Lower lobe of right lung (tissue), 2 donors: ENCODE results near the gene SOWAHB. TPM values are rescaled to one million over a fixed set of nuclear protein-coding genes. Genes with fewer than 3 reads are reported as not detected.
"Not testable (repeated sequence)": the region's sequence is repeated elsewhere in the genome, so short reads cannot be mapped to it uniquely, and the experiment has no call there.

Experiments used
- ATAC-seq, 2 donors: fragments of 200-7000 bp; cut with Tn5 transposase; one replicate each; pipeline ENCODE4 v1.9.1; 2020 to 2022; ENCODE audit warnings: mild to moderate bottlenecking in 2 of 2, moderate library complexity in 2 of 2
- DNase-seq: peaks from one replicate; pipeline ENCODE4 v3.0.0-alpha.2; 2020
- H3K27ac ChIP-seq: fragments of 200-600 bp; one replicate; pipeline ENCODE4 v1.8.0; 2022
- H3K27me3 ChIP-seq: fragments of 200-600 bp; one replicate; pipeline ENCODE4 v1.8.0; 2022; ENCODE audit warnings: low read depth
- H3K36me3 ChIP-seq: fragments of 200-600 bp; one replicate; pipeline ENCODE4 v1.8.0; 2022; ENCODE audit warnings: mild to moderate bottlenecking
- H3K4me1 ChIP-seq: fragments of 200-600 bp; one replicate; pipeline ENCODE4 v1.8.0; 2022
- H3K4me3 ChIP-seq: fragments of 200-600 bp; one replicate; pipeline ENCODE4 v1.8.0; 2022; ENCODE audit warnings: mild to moderate bottlenecking
- H3K9me3 ChIP-seq: fragments of 200-600 bp; one replicate; pipeline ENCODE4 v1.8.0; 2022
- CTCF ChIP-seq: fragments of 200-600 bp; IDR thresholded peaks from one replicate; pipeline ENCODE4 v1.8.0; 2022; ENCODE audit warnings: antibody characterized with exemption, mild to moderate bottlenecking
- intact Hi-C: fragments of 100-400 bp; cut with DNase I; formaldehyde crosslinking; loops from one replicate; pipeline ENCODE4 v1.11.0; 2022
- total RNA-seq: library from RNA; stranded (reverse); fragmentation: NEBNext Ultra II Directional; extraction: Animal tissue kit (Norgen Biotek cat#: 25700); gene quantifications from one replicate; pipeline ENCODE4 v1.2.1, GENCODE V29; 2021
- donor health status: DM: no; HTN: yes; CAD: no; lungs with severe emphysema.

SOWAHB gene
- total RNA-seq, 1 donor from 2014 or later = 2.4 TPM

- Histone ChIP-seq H3K9me3 (no peaks in the 10 kb centered on the region), H3K4me1 (no peaks in the 10 kb centered on the region), H3K27ac (no peak overlapping the region), H3K36me3 (no peaks in the 10 kb centered on the region), H3K27me3 (no peaks in the 10 kb centered on the region), H3K4me3 (no peak overlapping the region)
- no peak for TF ChIP-seq CTCF
- intact Hi-C loops = no loop called here
- DNase-seq = no peak
- no peak for ATAC-seq
Measured at GRCh38 chr4:76873495-76873894, 24.4 kb downstream of the SOWAHB start.

- ATAC-seq = no peak
- intact Hi-C loops = no loop called here
- DNase-seq = no peak
- Histone ChIP-seq H3K4me3 (no peak overlapping the region), H3K4me1 (no peaks in the 10 kb centered on the region), H3K27me3 (no peaks in the 10 kb centered on the region), H3K27ac (no peak overlapping the region), H3K9me3 (no peaks in the 10 kb centered on the region), H3K36me3 (no peaks in the 10 kb centered on the region)
- no peak for TF ChIP-seq CTCF
Measured at GRCh38 chr4:76872556-76872955, 25.4 kb downstream of the SOWAHB start.

GRCh38 chr4:76868780-76869179 lies 29.2 kb downstream of the SOWAHB start:
- DNase-seq, H3K27me3 ChIP-seq, H3K4me1 ChIP-seq, H3K36me3 ChIP-seq, H3K4me3 ChIP-seq, H3K9me3 ChIP-seq, intact Hi-C loops, ATAC-seq, H3K27ac ChIP-seq: not testable (repeated sequence)

GRCh38 chr4:76867880-76868655 lies 29.9 kb downstream of the SOWAHB start:
- ATAC-seq (no peak), DNase-seq (no peak)
- TF ChIP-seq CTCF = no peak
- Histone ChIP-seq H3K36me3 (no peaks in the 10 kb centered on the region), H3K4me1 (no peaks in the 10 kb centered on the region), H3K27me3 (no peaks in the 10 kb centered on the region), H3K9me3 (no peaks in the 10 kb centered on the region), H3K27ac (no peak overlapping the region), H3K4me3 (no peak overlapping the region)
- intact Hi-C loops = no loop called here

- DNase-seq = no peak
- TF ChIP-seq CTCF = no peak
- Histone ChIP-seq H3K4me3 (no peak overlapping the region), H3K27me3 (no peaks in the 10 kb centered on the region), H3K4me1 (no peaks in the 10 kb centered on the region), H3K36me3 (no peaks in the 10 kb centered on the region), H3K27ac (no peak overlapping the region), H3K9me3 (no peaks in the 10 kb centered on the region)
- ATAC-seq = no peak
- intact Hi-C loops = no loop called here
Measured at GRCh38 chr4:76867377-76867776, 30.6 kb downstream of the SOWAHB start.

GRCh38 chr4:76866641-76867040 lies 31.3 kb downstream of the SOWAHB start:
- intact Hi-C loops = no loop called here
- H3K4me1 ChIP-seq = no peaks in the 10 kb centered on the region
- no peak for TF ChIP-seq CTCF
- H3K27me3 ChIP-seq = no peaks in the 10 kb centered on the region
- ATAC-seq = no peak
- H3K36me3 ChIP-seq = no peaks in the 10 kb centered on the region
- no peak for DNase-seq
- H3K4me3 ChIP-seq = no peak overlapping the region
- no peak overlapping the region for H3K27ac ChIP-seq
- no peaks in the 10 kb centered on the region for H3K9me3 ChIP-seq
